HG03103 (cell line): ENCODE measurements around the gene PALM3.

Experiments used
- ATAC-seq: cut with Tn5 transposase; IDR thresholded peaks from one replicate; pipeline ENCODE4 v1.9.1; 2021; ENCODE audit warnings: low read depth; ENCODE audit not compliant: unreplicated experiment

Gene PALM3

DNA sequence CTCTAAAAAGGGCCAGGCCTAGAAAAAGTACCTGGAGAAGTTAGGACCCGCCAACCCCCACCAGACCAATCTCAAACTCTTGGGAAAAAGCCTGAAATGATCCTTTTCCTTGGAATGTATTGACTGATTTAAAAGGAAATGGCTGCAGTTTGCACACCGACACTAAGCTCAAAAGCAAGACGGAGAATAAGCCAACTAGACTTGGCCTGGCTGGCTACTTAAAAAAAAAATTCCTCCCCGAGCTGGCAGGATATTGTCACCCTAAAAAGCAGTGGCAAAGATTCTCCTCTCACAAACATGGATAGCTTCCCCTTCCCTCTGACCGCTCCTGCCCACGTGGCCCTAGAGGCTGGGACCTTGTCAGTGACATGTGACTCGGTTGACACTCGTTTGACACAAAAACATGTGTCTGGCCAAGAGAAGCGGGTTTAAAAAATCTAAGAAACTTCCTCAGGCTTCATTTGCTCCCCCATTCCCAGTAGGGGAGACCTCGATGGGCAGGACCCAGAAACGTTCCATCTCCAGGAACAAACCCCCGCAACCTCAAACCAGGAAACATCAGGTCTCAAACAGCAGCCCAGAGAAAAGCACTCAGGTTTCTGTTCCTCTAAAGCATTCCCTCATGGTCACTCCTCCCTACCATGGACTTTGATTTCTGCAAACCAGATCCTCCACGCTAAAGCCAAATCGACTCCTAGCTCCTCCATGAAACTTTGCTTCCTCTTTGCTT lies 57.1 kb downstream of the PALM3 start:
- ATAC-seq = no peak
